IMR-90 (cell line): Measurements from ENCODE around the gene ME3. TPM values are rescaled to one million over a fixed set of nuclear protein-coding genes. Genes with fewer than 3 reads are reported as not detected.

Experiments
- ATAC-seq: fragments of 200-7000 bp; cut with Tn5 transposase; 2 replicates; pipeline ENCODE4 v1.9.1; 2020; ENCODE audit warnings: low read depth, mild to moderate bottlenecking, moderate library complexity
- BruUV-seq: library from RNA; stranded (reverse); fragments of 400-500 nt; replicated peaks from 2 replicates; lab custom pipeline; 2021; lab: Mats Ljungman, UMichigan
- CTCF ChIA-PET: fragments of 300-600 bp; formaldehyde crosslinking; extraction: SDS; loops from one replicate; lab custom pipeline; 2021; ENCODE audit warnings: antibody characterized with exemption; lab: Yijun Ruan, JAX
- POLR2A ChIA-PET: fragments of 300-600 bp; sonication (Branson Sonifier 250); formaldehyde crosslinking; loops from one replicate; lab custom pipeline; 2022; ENCODE audit warnings: antibody characterized with exemption; ENCODE audit not compliant: unreplicated experiment; lab: Charles Lee
- DNase-seq: peaks from one replicate; pipeline ENCODE4 v3.0.0; 2013
- H2AFZ ChIP-seq: replicated peaks from 2 replicates; pipeline ENCODE3; 2013; ENCODE audit warnings: low read length, mild to moderate bottlenecking; ENCODE audit not compliant: poor library complexity
- H2AK5ac ChIP-seq: 2 replicates; pipeline ENCODE4 v1.6.1; 2013; ENCODE audit warnings: low read depth, low read length, inconsistent platforms
- H2AK9ac ChIP-seq: replicated peaks from 2 replicates; pipeline ENCODE3; 2013; ENCODE audit warnings: mild to moderate bottlenecking, low read depth, low read length, moderate library complexity; ENCODE audit not compliant: poor library complexity
- H2BK120ac ChIP-seq: 2 replicates; pipeline ENCODE4 v1.6.1; 2013; ENCODE audit warnings: low read depth, low read length, inconsistent platforms
- H2BK15ac ChIP-seq: 3 replicates; pipeline ENCODE4 v1.6.1; 2013; ENCODE audit warnings: low read depth, low read length, inconsistent platforms
- H2BK20ac ChIP-seq: 2 replicates; pipeline ENCODE4 v1.6.1; 2013; ENCODE audit warnings: low read depth, mild to moderate bottlenecking, inconsistent platforms, low read length, moderate library complexity
- H2BK5ac ChIP-seq: 2 replicates; pipeline ENCODE4 v1.6.1; 2013; ENCODE audit warnings: mild to moderate bottlenecking, low read depth, low read length, inconsistent platforms; ENCODE audit not compliant: poor library complexity, severe bottlenecking
- H3K14ac ChIP-seq: replicated peaks from 2 replicates; pipeline ENCODE4 v1.6.1; 2013; ENCODE audit warnings: low read depth, low read length, inconsistent platforms
- H3K18ac ChIP-seq: 2 replicates; pipeline ENCODE4 v1.6.1; 2013; ENCODE audit warnings: low read depth, low read length, control low read depth
- H3K23ac ChIP-seq: 2 replicates; pipeline ENCODE4 v1.6.1; 2013; ENCODE audit warnings: low read depth, low read length, inconsistent platforms
- H3K27ac ChIP-seq: 2 replicates; pipeline ENCODE4 v1.5.1; 2013; ENCODE audit warnings: mild to moderate bottlenecking, control low read depth, low read length; ENCODE audit not compliant: insufficient read depth
- H3K27me3 ChIP-seq: 2 replicates; pipeline ENCODE4 v1.6.1; 2013; ENCODE audit warnings: low read length; ENCODE audit not compliant: control insufficient read depth, insufficient read depth
- H3K36me3 ChIP-seq: 2 replicates; pipeline ENCODE4 v1.6.1; 2013; ENCODE audit warnings: low read length, mixed read lengths; ENCODE audit not compliant: control insufficient read depth, insufficient read depth
- H3K4ac ChIP-seq: 2 replicates; pipeline ENCODE4 v1.6.1; 2013; ENCODE audit warnings: low read depth, low read length, inconsistent platforms
- H3K4me1 ChIP-seq: 2 replicates; pipeline ENCODE4 v1.6.1; 2013; ENCODE audit warnings: low read length, mixed read lengths; ENCODE audit not compliant: control insufficient read depth, insufficient read depth
- H3K4me2 ChIP-seq: 2 replicates; pipeline ENCODE4 v1.6.1; 2013; ENCODE audit warnings: low read depth, mild to moderate bottlenecking, control low read depth, low read length, moderate library complexity
- H3K4me3 ChIP-seq: 2 replicates; pipeline ENCODE4 v1.5.1; 2013; ENCODE audit warnings: low read depth, mild to moderate bottlenecking, control low read depth, low read length, moderate library complexity; ENCODE audit not compliant: insufficient read depth
- H3K56ac ChIP-seq: 2 replicates; pipeline ENCODE4 v1.6.1; 2013; ENCODE audit warnings: low read length, inconsistent platforms; ENCODE audit not compliant: insufficient read depth; ENCODE audit errors: extremely low read depth
- H3K79me1 ChIP-seq, 2 experiments: 2 replicates each; pipeline ENCODE4 v1.6.1; 2013; ENCODE audit warnings: low read length in 2 of 2, inconsistent platforms in 1 of 2, low read depth in 1 of 2
- H3K9ac ChIP-seq: 2 replicates; pipeline ENCODE4 v1.6.1; 2013; ENCODE audit warnings: low read depth, low read length, control low read depth
- H3K9me1 ChIP-seq: 2 replicates; pipeline ENCODE4 v1.6.1; 2013; ENCODE audit warnings: low read length, inconsistent platforms; ENCODE audit not compliant: insufficient read depth
- H3K9me3 ChIP-seq: 2 replicates; pipeline ENCODE4 v1.6.1; 2013; ENCODE audit warnings: low read length; ENCODE audit not compliant: control insufficient read depth, insufficient read depth
- H4K20me1 ChIP-seq: 2 replicates; pipeline ENCODE4 v1.6.1; 2013; ENCODE audit warnings: low read length, inconsistent platforms; ENCODE audit not compliant: insufficient read depth
- H4K5ac ChIP-seq: 2 replicates; pipeline ENCODE4 v1.6.1; 2013; ENCODE audit warnings: mild to moderate bottlenecking, low read depth, low read length, control low read depth
- H4K8ac ChIP-seq, 2 experiments: 2 replicates each; pipeline ENCODE4 v1.6.1; 2013; ENCODE audit warnings: low read depth in 2 of 2, low read length in 2 of 2, control low read depth in 1 of 2, inconsistent platforms in 1 of 2
- H4K91ac ChIP-seq: 2 replicates; pipeline ENCODE4 v1.6.1; 2013; ENCODE audit warnings: low read depth, low read length, inconsistent platforms; ENCODE audit not compliant: insufficient read depth
- MAZ ChIP-seq: IDR thresholded peaks from 2 replicates; pipeline ENCODE4 v1.6.1; 2012; ENCODE audit warnings: low read depth, mild to moderate bottlenecking, low read length, improper control_type of control experiment, moderate library complexity, borderline replicate concordance
- RCOR1 ChIP-seq: IDR thresholded peaks from 2 replicates; pipeline ENCODE4 v1.6.1; 2012; ENCODE audit warnings: mild to moderate bottlenecking, low read length, improper control_type of control experiment; ENCODE audit not compliant: insufficient replicate concordance
- RFX5 ChIP-seq: IDR thresholded peaks from 2 replicates; pipeline ENCODE4 v1.8.0; 2012; ENCODE audit warnings: low read depth, mild to moderate bottlenecking, low read length, moderate library complexity
- WGBS, 2 experiments: methylation state at CpG; one replicate each; pipeline versions ENCODE4 v1.1.5 to v1.1.7; 2013; ENCODE audit warnings: missing lambda C conversion rate in 2 of 2; ENCODE audit not compliant: insufficient read length in 1 of 2; ENCODE audit errors: extremely low coverage in 2 of 2; 5-methylcytosine and 5-hydroxymethylcytosine counted together
- dilution Hi-C: fragments of 300-500 bp; cut with HindIII; formaldehyde crosslinking; loops from one replicate; pipeline ENCODE4 v1.14.3; 2018; ENCODE audit warnings: low sequenced_read_pairs; ENCODE audit not compliant: unreplicated experiment
- in situ Hi-C: fragments of 300-500 bp; cut with MboI; formaldehyde crosslinking; loops from 3 replicates; pipeline ENCODE4 v1.14.3; 2019; ENCODE audit warnings: low sequenced_read_pairs, inconsistent platforms, mixed read lengths
- intact Hi-C: fragments of 100-400 bp; cut with micrococcal nuclease; formaldehyde crosslinking; loops from 2 replicates; pipeline ENCODE4 v1.10.0; 2022
- polyA plus RNA-seq, 3 experiments: library from polyadenylated mRNA; depleted of rRNA; stranded (reverse); fragments of >200 nt; gene quantifications; 2 replicates each; pipeline ENCODE4 v1.2.3, GENCODE V29; 2012; ENCODE audit warnings: low replicate concordance in 1 of 3
- total RNA-seq: library from RNA; depleted of rRNA; stranded (reverse); fragments of >200 nt; gene quantifications from 2 replicates; pipeline ENCODE4 v1.2.3, GENCODE V29; 2012; rRNA removed

ME3 gene
- total and polyA plus RNA-seq, 2 of the 4 experiments (the other 2 are of a cell fraction): 7.8 to 9.0 TPM

- no peaks in the 10 kb centered on the region for H3K9me3 ChIP-seq
- H2BK15ac ChIP-seq: peak overlapping the region; percentile 77; the same call in 1 of the 3 replicates
- no TSS peak for BruUV-seq
- peak overlapping the region; percentile 81 for H4K5ac ChIP-seq
- H3K4me3 ChIP-seq: no peak overlapping the region
- H3K9ac ChIP-seq: no peak overlapping the region; the same call in 1 of the 2 replicates
- peak overlapping the region; percentile 94 for H2BK120ac ChIP-seq
- H4K20me1 ChIP-seq: no peaks in the 10 kb centered on the region
- H3K4ac ChIP-seq: peak overlapping the region; percentile 75
- peak overlapping the region; percentile 58 for H3K14ac ChIP-seq
- dilution Hi-C loops: no loop called here
- peak overlapping the region; percentile 47 to 84; a peak in 3 of 4 replicates for H4K8ac ChIP-seq
- intact Hi-C loops: no loop called here
- TF ChIP-seq MAZ (no peak), RCOR1 (no peak), RFX5 (no peak)
- H3K27me3 ChIP-seq: no peaks in the 10 kb centered on the region
- peak overlapping the region; percentile 84 for H4K91ac ChIP-seq
- peak overlapping the region; percentile 7; the same call in 1 of the 2 replicates for H3K56ac ChIP-seq
- peak overlapping the region; percentile 78 for H2BK5ac ChIP-seq
- H2BK20ac ChIP-seq: peak overlapping the region; percentile 97
- H3K23ac ChIP-seq: peak overlapping the region; percentile 62
- ATAC-seq (peak; percentile 60), DNase-seq (peak; percentile 34)
- H3K36me3 ChIP-seq: no peaks in the 10 kb centered on the region
- peaks cover 14% of the 10 kb centered on the region for H3K4me1 ChIP-seq
- H3K4me2 ChIP-seq: peak overlapping the region; percentile 14
- peak overlapping the region; percentile 80 for H2AFZ ChIP-seq
- no peak overlapping the region for H2AK9ac ChIP-seq
- in situ Hi-C loops: no loop called here
- WGBS, 2 experiments: no CpG with 5 or more reads among the region's 6 CpGs
- peak overlapping the region; percentile 78 for H3K18ac ChIP-seq
- POLR2A ChIA-PET: interaction anchor here (0.5 kb wide), 1 partner anchor 518 kb away, joined by 12 read pairs; no protein-coding TSS in a partner anchor
- peaks cover 5% of the 10 kb centered on the region; the same call in 1 of the 2 replicates for H3K9me1 ChIP-seq
- H2AK5ac ChIP-seq: peak overlapping the region; percentile 2; the same call in 1 of the 2 replicates
- CTCF ChIA-PET: interaction anchor here (0.8 to 1.0 kb wide), 2 partner anchors 8 to 11 kb away, joined by 3 read pairs; no protein-coding TSS in a partner anchor
- peaks cover 0 to 4% of the 10 kb centered on the region in 2 experiments; a peak in 2 of 4 replicates for H3K79me1 ChIP-seq
- peak overlapping the region; percentile 65 for H3K27ac ChIP-seq
Measured at GRCh38 chr11:86395061-86395551, 277.3 kb downstream of the ME3 start.

Other genes with a start within 250 kb of the ME3 start
- gene PRSS23, start 127.9 kb upstream of the ME3 start, total RNA-seq: 123 and 199 TPM in 2 replicates
- 82.8 and 100 TPM in 2 replicates for gene PRSS23, start 127.9 kb upstream of the ME3 start, polyA plus RNA-seq (2012; rRNA removed)